ENCODE data around the gene ADCY5. TPM values are rescaled to one million over a fixed set of nuclear protein-coding genes. Genes with fewer than 3 reads are reported as not detected.

The ADCY5 gene
- total RNA-seq, 1 experiment from 2014 or later, result 1.4 TPM

DNA sequence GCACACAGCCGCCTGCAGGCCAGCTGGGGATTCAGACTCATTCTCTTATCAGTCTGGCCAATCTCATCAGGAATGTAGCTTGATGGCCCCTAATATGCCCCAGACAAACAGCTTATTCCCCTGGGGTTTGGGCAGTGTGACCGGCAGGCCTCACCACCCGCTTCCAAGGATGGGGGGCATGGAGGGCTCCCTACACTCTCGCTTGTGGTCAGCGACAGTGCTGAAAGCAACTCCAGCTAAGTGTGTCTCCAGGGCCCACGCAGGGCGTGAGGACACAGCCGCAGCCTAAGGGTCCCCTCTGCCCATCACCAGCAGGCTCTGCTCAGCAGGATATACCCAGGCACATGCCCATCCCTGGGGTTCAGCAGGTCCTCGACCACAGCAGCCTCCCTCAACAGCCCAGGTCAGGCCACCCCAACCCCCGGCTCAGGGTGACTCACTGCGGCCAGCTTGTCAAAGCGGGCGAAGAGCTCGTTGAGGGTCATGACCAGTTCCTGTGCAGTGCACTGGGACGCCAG, 116.7 kb downstream of the ADCY5 start:
- in situ Hi-C loops (cut with HindIII; ENCODE audit: low pct_unique_long_range_greater_than_20kb, low sequenced_read_pairs) (no loop called here), intact Hi-C loops (cut with micrococcal nuclease; ENCODE audit: unreplicated experiment) (no loop called here)
- CTCF ChIA-PET, result interaction anchor here (0.6 to 1.1 kb wide), 3 partner anchors 21 to 243 kb away, joined by 3 to 6 read pairs (median 5); no protein-coding TSS in a partner anchor
- Histone ChIP-seq H3K9me3 (ENCODE audit: control insufficient read depth, insufficient read depth, low read depth, low read length) (no peaks in the 10 kb centered on the region), H3K4me3 (ENCODE audit: low read depth in 2 of 2, low read length in 2 of 2) (no peak overlapping the region), H3K36me3 (ENCODE audit: control insufficient read depth, insufficient read depth, low read length) (no peaks in the 10 kb centered on the region), H3K27ac (ENCODE audit: low read length) (no peak overlapping the region), H3K27me3 (ENCODE audit: control insufficient read depth, insufficient read depth, low read length) (no peaks in the 10 kb centered on the region), H3K4me1 (ENCODE audit: control insufficient read depth, insufficient read depth, low read length) (peaks cover 4% of the 10 kb centered on the region; the same call in 1 of the 2 replicates)
- POLR2A ChIA-PET, result no interaction called here
- no TSS peak for BruUV-seq (replicated peaks)
- no peak for ATAC-seq
- no peak for DNase-seq (ENCODE audit: low read depth, low spot score)
- no peak for TF ChIP-seq TCF7L2 (IDR thresholded peaks at IDR 0.05; ENCODE audit: low read depth, low read length)

DNA sequence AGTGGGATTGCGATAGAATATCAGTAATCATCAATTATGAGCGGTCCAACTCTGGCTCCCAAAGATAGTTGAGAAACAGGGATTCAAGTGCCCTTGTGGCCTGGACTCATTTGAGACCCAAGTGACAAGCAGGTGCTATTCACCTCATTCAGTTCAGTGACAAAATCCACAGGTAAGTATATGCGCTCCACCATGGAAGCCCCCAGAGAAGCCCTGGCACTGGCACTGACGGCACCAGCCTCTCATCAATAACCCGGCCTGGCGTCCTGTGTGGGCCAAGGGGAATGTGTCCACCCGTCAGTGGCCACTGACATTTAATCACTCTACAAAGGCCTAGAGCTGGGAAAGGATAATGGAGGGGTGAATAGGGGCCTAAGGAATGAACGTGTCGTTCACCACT, 117.2 kb downstream of the ADCY5 start:
- H3K27ac ChIP-seq (ENCODE audit: low read length), result no peak overlapping the region
- BruUV-seq (replicated peaks), result no TSS peak
- ATAC-seq (no peak), DNase-seq (ENCODE audit: low read depth, low spot score) (no peak)
- TF ChIP-seq POLR2AphosphoS5 (IDR thresholded peaks at IDR 0.05; ENCODE audit: low read depth, low read length), result no peak
- TF ChIP-seq, protein P1, sequence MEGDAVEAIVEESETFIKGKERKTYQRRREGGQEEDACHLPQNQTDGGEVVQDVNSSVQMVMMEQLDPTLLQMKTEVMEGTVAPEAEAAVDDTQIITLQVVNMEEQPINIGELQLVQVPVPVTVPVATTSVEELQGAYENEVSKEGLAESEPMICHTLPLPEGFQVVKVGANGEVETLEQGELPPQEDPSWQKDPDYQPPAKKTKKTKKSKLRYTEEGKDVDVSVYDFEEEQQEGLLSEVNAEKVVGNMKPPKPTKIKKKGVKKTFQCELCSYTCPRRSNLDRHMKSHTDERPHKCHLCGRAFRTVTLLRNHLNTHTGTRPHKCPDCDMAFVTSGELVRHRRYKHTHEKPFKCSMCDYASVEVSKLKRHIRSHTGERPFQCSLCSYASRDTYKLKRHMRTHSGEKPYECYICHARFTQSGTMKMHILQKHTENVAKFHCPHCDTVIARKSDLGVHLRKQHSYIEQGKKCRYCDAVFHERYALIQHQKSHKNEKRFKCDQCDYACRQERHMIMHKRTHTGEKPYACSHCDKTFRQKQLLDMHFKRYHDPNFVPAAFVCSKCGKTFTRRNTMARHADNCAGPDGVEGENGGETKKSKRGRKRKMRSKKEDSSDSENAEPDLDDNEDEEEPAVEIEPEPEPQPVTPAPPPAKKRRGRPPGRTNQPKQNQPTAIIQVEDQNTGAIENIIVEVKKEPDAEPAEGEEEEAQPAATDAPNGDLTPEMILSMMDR (IDR thresholded peaks at IDR 0.05), result no peak
- no peak for TF ChIP-seq SIN3A (IDR thresholded peaks at IDR 0.05; ENCODE audit: borderline replicate concordance, insufficient read depth, low read depth, low read length)
- TF ChIP-seq, protein P2, sequence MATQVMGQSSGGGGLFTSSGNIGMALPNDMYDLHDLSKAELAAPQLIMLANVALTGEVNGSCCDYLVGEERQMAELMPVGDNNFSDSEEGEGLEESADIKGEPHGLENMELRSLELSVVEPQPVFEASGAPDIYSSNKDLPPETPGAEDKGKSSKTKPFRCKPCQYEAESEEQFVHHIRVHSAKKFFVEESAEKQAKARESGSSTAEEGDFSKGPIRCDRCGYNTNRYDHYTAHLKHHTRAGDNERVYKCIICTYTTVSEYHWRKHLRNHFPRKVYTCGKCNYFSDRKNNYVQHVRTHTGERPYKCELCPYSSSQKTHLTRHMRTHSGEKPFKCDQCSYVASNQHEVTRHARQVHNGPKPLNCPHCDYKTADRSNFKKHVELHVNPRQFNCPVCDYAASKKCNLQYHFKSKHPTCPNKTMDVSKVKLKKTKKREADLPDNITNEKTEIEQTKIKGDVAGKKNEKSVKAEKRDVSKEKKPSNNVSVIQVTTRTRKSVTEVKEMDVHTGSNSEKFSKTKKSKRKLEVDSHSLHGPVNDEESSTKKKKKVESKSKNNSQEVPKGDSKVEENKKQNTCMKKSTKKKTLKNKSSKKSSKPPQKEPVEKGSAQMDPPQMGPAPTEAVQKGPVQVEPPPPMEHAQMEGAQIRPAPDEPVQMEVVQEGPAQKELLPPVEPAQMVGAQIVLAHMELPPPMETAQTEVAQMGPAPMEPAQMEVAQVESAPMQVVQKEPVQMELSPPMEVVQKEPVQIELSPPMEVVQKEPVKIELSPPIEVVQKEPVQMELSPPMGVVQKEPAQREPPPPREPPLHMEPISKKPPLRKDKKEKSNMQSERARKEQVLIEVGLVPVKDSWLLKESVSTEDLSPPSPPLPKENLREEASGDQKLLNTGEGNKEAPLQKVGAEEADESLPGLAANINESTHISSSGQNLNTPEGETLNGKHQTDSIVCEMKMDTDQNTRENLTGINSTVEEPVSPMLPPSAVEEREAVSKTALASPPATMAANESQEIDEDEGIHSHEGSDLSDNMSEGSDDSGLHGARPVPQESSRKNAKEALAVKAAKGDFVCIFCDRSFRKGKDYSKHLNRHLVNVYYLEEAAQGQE (IDR thresholded peaks at IDR 0.05; ENCODE audit: insufficient read depth in 1 of 2, low read depth in 2 of 2, low read length in 1 of 2), result no peak
- TF ChIP-seq TCF7L2 (IDR thresholded peaks at IDR 0.05; ENCODE audit: low read depth, low read length), result no peak
- H3K27me3 ChIP-seq (ENCODE audit: control insufficient read depth, insufficient read depth, low read length), result no peaks in the 10 kb centered on the region
- ChIA-PET CTCF (interaction anchor here (0.6 to 1.1 kb wide), 3 partner anchors 21 to 244 kb away, joined by 3 to 6 read pairs (median 3); no protein-coding TSS in a partner anchor), POLR2A (no interaction called here)
- in situ Hi-C loops (cut with HindIII; ENCODE audit: low pct_unique_long_range_greater_than_20kb, low sequenced_read_pairs) (no loop called here), intact Hi-C loops (cut with micrococcal nuclease; ENCODE audit: unreplicated experiment) (no loop called here)
- no peaks in the 10 kb centered on the region for H3K9me3 ChIP-seq (ENCODE audit: control insufficient read depth, insufficient read depth, low read depth, low read length)
- peaks cover 4% of the 10 kb centered on the region; the same call in 1 of the 2 replicates for H3K4me1 ChIP-seq (ENCODE audit: control insufficient read depth, insufficient read depth, low read length)
- no peaks in the 10 kb centered on the region for H3K36me3 ChIP-seq (ENCODE audit: control insufficient read depth, insufficient read depth, low read length)
- no peak overlapping the region for H3K4me3 ChIP-seq (ENCODE audit: low read depth in 2 of 2, low read length in 2 of 2)

DNA sequence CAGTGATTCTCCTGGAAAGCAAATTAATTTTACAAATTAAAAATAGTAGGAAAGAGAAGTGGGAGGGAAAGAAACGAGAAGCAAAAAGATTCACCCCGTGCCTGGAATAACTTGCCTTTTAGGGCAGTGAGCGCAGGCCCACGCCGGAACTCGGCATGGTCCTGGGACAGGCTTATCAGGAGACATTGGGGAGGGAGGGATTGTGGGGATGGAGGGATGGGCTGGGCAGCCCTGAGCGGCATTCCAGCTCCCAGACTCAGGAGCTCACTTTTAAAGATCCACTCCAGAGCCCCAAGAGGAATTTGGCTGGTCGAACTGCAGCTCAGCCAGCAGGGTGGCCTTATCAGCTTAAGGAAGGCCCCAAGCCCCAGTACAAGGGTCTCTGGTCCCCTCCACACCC, 117.9 kb downstream of the ADCY5 start:
- H3K27me3 ChIP-seq (ENCODE audit: control insufficient read depth, insufficient read depth, low read length), result 0 out of 2 replicates have a peak, but pooled peaks cover 2% of the 10 kb centered on the region
- no peaks in the 10 kb centered on the region for H3K9me3 ChIP-seq (ENCODE audit: control insufficient read depth, insufficient read depth, low read depth, low read length)
- ATAC-seq (no peak), DNase-seq (ENCODE audit: low read depth, low spot score) (no peak)
- in situ Hi-C loops (cut with HindIII; ENCODE audit: low pct_unique_long_range_greater_than_20kb, low sequenced_read_pairs), result no loop called here
- CTCF ChIA-PET, result interaction anchor here (0.6 to 1.1 kb wide), 2 partner anchors 22 to 158 kb away, joined by 3 read pairs; no protein-coding TSS in a partner anchor
- no peaks in the 10 kb centered on the region for H3K36me3 ChIP-seq (ENCODE audit: control insufficient read depth, insufficient read depth, low read length)
- intact Hi-C loops (cut with micrococcal nuclease; ENCODE audit: unreplicated experiment), result no loop called here
- no peak overlapping the region for H3K27ac ChIP-seq (ENCODE audit: low read length)
- no peak overlapping the region for H3K4me3 ChIP-seq (ENCODE audit: low read depth in 2 of 2, low read length in 2 of 2)
- peaks cover 4% of the 10 kb centered on the region; the same call in 1 of the 2 replicates for H3K4me1 ChIP-seq (ENCODE audit: control insufficient read depth, insufficient read depth, low read length)
- TF ChIP-seq POLR2AphosphoS5 (IDR thresholded peaks at IDR 0.05; ENCODE audit: low read depth, low read length), result no peak
- no TSS peak for BruUV-seq (replicated peaks)
- POLR2A ChIA-PET, result no interaction called here

Data from Panc1 (cell line).